ENCODE measurements around the gene TMEM201.
"Not testable (repeated sequence)": the region's sequence is repeated elsewhere in the genome, so short reads cannot be mapped to it uniquely, and the experiment has no call there.

Gene TMEM201

GRCh38 chr1:9601942-9602793 is 13.5 kb downstream of the TMEM201 start:
- no peak for DNase-seq

GRCh38 chr1:9602794-9603167 is 14.1 kb downstream of the TMEM201 start:
- DNase-seq: no peak

- no peak for DNase-seq
These were observed 14.6 kb downstream of the TMEM201 start for GRCh38 chr1:9603307-9603706.

- no peak for DNase-seq
These were observed 15.3 kb downstream of the TMEM201 start for GRCh38 chr1:9603766-9604753.

GRCh38 chr1:9604836-9605235 is 16.1 kb downstream of the TMEM201 start:
- DNase-seq: no peak

GRCh38 chr1:9605946-9606455 is 17.3 kb downstream of the TMEM201 start:
- DNase-seq: no peak

GRCh38 chr1:9606458-9606857 is 17.7 kb downstream of the TMEM201 start:
- no peak for DNase-seq

GRCh38 chr1:9606948-9607347 is 18.2 kb downstream of the TMEM201 start:
- DNase-seq: no peak

GRCh38 chr1:9607352-9607751 is 18.6 kb downstream of the TMEM201 start:
- no peak for DNase-seq

- DNase-seq: no peak
These were observed 21.3 kb downstream of the TMEM201 start for GRCh38 chr1:9609998-9610397.

- DNase-seq: no peak
These were observed 21.8 kb downstream of the TMEM201 start for GRCh38 chr1:9610548-9610947.

GRCh38 chr1:9611716-9612115 is 23.0 kb downstream of the TMEM201 start:
- DNase-seq: no peak

- no peak for DNase-seq
These were observed 23.6 kb downstream of the TMEM201 start for GRCh38 chr1:9612162-9612845.

GRCh38 chr1:9612871-9613624 is 24.3 kb downstream of the TMEM201 start:
- DNase-seq: no peak

- DNase-seq: no peak
These were observed 25.1 kb downstream of the TMEM201 start for GRCh38 chr1:9613625-9614299.

- DNase-seq: no peak
These were observed 26.8 kb downstream of the TMEM201 start for GRCh38 chr1:9615316-9616063.

GRCh38 chr1:9618909-9619679 is 30.4 kb downstream of the TMEM201 start:
- DNase-seq: no peak

GRCh38 chr1:9621032-9621431 is 32.3 kb downstream of the TMEM201 start:
- no peak for DNase-seq

GRCh38 chr1:9624081-9624480 is 35.4 kb downstream of the TMEM201 start:
- no peak for DNase-seq

- DNase-seq: not testable (repeated sequence)
These were observed 36.3 kb downstream of the TMEM201 start for GRCh38 chr1:9625030-9625429.
